Thyroid gland (tissue), 4 donors: ENCODE results near the gene SUMF1.

Experiments
- POLR2A ChIP-seq, 2 donors: fragments of 450-650 bp; IDR thresholded peaks; one replicate each; pipeline ENCODE4 v1.6.1; 2017; ENCODE audit warnings: antibody characterized with exemption in 2 of 2, mild to moderate bottlenecking in 2 of 2, moderate library complexity in 1 of 2
- TF ChIP-seq, protein P1 (sequence below), 6 experiments: fragments of 200-600 bp in 3 of 6; fragments of 450-650 bp in 3 of 6; sonication (generic) in 3 of 6; IDR thresholded peaks; one replicate each; pipeline ENCODE4 v1.5.1; 2016 to 2019; ENCODE audit warnings: antibody characterized with exemption in 6 of 6, mild to moderate bottlenecking in 2 of 6, inconsistent platforms in 1 of 6, moderate library complexity in 1 of 6

- TF ChIP-seq, protein P1, sequence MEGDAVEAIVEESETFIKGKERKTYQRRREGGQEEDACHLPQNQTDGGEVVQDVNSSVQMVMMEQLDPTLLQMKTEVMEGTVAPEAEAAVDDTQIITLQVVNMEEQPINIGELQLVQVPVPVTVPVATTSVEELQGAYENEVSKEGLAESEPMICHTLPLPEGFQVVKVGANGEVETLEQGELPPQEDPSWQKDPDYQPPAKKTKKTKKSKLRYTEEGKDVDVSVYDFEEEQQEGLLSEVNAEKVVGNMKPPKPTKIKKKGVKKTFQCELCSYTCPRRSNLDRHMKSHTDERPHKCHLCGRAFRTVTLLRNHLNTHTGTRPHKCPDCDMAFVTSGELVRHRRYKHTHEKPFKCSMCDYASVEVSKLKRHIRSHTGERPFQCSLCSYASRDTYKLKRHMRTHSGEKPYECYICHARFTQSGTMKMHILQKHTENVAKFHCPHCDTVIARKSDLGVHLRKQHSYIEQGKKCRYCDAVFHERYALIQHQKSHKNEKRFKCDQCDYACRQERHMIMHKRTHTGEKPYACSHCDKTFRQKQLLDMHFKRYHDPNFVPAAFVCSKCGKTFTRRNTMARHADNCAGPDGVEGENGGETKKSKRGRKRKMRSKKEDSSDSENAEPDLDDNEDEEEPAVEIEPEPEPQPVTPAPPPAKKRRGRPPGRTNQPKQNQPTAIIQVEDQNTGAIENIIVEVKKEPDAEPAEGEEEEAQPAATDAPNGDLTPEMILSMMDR (IDR thresholded peaks at IDR 0.05): no peak
- TF ChIP-seq POLR2A (IDR thresholded peaks at IDR 0.05): no peak
These were observed 30.1 kb upstream of the SUMF1 start for GRCh38 chr3:4497005-4497692.
